SHP77 (cell line): ENCODE measurements around the gene NOC2L.
"Not testable (repeated sequence)": the region's sequence is repeated elsewhere in the genome, so short reads cannot be mapped to it uniquely, and the experiment has no call there.

ENCODE experiments used
- DNase-seq, 2 experiments: peaks; one replicate each; lab custom pipeline; 2025; lab: John Stamatoyannopoulos, UW

Gene NOC2L

DNA sequence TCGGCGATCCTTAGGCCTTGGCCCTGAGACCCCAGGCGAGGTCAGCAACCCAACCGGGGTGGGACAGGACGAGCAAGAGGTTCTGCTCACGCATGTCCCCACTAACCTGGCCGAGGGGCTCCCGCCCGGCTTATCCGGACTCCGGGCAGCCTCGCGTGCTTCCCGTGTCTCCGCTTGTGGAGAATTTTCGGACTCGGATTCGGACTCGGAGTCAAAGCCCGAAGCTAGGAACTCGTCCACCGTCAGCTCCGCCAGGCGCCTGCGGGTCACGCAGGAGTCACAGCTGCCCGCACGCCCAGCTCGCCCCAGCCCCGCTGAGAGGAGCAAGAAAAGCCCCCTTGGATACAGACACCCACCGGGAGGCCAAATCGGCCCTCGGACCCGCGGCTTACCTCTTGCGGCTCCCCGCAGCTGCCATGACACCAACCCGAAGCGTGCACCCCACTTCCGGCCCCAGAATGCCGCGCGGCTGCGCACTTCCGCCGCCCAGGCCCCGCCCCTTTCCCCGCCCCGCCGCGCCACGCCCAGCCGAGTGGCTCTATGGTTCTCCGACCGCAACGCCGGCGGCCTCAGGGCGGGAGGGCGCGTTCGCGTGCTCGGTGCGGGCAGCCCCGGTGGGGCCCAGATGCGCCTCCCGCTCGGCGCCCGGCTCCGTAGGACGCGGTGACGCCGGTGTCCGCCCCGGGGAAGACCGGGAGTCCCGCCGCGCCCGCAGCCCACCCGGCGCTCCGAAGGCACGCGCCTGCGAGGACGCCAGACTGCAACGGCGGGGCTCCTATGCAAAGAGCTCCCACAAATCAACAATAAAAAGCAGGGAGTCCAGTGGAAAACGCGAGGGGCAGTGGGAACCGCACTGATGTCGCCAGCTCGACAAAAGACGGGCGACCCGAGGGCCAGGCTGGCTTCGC, at the start of gene NOC2L:
Gene NOC2L (minus strand): TSS at position 434 of the 908 bp plus-strand sequence. CDS start 16 bp downstream, at position 418.
- DNase-seq: peak; percentile 73 to 81

DNA sequence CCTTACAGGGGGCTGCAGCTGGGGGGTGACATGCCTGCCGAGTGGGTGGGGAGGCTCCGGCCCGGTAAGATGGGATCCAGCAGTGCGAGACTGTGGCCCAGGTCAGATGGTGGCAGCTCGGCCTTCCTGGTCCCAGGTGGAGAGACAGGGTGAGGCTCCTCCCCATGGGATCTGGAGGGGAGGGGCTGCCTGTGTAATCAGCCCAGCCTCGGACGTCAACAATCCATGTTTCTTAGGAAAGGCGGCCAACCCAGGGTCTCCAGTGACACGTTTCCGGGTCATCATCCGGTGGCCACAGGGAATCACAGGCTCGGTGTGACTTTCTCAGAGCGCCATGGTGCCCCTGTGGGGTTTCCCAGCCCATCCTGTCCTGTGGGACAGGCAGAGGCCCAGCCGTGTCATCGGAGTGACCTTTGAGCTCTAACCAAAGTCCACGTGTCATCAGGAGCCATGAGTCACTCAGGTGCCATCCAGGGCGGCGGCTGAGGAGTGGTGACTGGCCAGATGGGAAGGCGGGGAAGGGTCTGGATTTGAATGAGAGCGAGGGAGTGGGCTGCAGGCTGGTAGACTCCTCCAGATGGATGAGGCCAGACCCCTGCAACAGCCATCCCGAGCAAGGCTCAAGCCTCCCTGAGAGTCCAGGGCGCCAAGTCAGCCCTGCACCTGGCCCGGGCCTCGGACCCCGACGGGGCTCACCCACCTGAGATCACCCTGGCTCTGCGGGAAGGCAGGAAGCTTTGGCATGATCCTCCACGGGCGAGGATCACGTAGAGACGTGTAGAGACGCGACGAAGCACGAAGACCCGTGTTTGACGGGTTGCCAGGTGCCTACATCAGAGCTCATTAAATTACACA, 47.5 kb upstream of the NOC2L start:
- no peak for DNase-seq

DNA sequence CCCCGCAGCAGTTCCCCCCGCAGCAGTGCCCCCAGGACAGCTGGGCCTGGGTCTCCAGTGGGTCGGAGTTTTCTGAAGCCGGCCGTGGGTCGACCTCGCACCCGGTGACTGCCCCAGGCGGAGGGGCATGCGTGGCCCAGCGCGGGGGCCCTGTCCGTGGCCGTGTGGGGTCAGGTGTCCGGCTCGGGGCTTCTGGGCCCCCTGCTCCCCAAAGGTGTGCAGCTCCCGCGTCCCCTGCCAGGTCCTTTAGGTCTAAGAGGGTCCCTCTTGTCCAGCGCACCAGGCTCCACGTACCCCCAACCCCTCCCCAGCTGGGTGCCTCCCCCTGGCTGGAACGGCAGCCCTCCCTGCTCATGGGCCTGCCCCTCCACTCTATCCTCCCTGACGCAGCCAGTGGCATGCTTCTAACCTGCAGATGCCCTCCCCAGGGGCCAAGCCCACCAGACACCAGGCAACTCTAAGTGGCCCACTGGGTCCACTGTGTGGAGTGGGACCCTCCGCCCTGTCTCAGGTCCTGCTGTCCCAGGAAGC, 46.8 kb upstream of the NOC2L start:
- DNase-seq: no peak

DNA sequence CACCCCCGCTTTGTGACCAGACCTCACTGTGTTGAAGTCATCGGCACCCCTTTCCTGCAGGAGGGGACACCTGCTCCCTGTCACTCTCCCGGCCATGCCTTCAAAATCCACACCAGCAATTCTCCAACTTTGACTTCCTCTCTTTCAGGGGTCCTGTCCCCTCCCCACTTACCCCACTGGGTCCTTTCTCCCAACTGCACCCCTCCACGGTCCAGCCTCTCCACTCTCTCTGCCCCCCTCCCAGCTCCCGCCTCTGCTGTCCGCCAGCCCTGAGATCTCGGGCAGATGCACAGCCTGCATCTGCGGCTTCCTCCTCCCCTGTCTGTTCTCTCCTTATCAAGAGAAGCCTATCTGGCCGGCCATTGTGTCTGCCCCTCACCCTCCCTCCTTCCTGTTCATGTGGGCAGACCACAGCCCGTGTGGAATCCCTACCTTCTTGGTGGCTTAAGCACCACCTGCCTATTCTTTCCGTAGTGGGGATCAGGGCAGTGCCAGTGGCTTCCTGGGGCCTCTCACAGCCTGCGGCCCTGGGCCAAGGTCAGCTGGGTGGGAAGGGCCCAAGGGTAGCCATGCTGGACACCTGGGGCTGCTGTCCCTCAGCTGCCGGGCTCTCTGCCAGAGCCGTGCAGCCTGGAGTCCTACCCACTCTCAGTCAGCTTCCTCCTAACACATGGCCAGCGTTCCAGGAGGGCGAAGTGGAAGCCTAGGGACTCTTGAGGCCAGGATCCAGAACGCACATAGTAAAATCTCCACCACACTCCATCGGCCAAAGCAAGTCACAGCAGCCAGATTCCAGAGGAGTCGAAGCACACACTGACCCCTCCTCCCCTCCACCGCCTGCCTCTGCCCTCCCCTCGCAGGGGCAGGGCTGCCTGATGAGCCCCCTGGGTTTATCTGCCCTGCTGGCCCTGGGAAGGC, 46.0 kb upstream of the NOC2L start:
- DNase-seq: peak; percentile 27 to 59

DNA sequence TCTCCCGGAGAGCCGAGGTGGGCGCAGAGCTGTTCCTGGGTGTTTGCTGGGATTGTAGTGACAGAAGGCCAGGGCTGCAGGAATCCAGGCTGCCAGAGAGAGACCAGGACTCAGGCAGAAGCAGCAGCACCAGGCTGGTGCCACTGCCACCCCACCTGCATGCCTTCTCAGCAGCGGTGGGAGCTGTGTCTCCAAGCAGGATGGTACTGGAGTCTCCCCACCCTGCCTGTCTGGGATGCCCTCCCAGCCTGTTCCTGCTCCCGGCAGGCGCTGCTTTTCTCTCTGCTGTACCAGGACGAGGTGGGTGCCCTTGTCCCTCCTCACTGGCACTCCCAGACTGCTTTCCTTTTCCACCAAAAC, 45.3 kb upstream of the NOC2L start:
- no peak for DNase-seq

DNA sequence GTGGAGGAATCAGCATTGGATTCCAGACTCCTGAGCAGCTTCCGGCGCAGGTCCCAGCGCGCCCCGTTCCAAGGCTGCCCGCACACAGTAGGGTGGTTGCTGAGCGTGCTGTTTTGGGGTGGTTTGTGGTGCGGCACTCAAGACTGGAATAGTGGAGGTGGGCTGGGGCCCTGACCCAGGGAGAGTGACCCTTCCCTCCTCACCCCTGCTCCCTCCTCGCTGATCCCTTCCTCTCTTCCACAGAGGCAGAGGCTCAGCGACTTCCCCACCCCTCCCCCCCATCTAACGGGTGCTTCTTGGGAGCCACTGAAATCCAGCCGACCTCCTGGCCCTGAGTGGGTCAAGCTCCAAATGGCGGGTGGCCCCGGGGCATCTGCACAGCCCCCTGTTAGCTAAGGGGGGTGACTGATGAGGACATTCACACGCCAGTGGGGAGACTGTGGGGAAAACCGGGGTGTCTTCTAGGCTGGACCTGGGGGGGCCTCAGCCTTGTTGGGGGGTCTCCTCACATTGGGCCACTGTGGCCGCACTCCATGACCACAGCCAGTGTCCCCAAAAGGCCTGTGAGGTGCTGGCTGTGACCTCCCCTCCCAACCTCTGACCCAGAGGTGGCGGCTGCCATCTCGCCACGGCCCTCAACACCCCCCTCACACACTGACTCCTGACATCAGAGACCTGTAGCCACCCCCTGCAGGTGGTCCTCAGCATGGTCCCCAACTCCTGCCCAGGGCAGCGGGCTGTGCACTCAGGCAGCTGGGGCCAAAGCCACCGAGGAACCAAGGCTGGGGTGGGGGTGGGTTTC, 44.8 kb upstream of the NOC2L start:
- no peak for DNase-seq

DNA sequence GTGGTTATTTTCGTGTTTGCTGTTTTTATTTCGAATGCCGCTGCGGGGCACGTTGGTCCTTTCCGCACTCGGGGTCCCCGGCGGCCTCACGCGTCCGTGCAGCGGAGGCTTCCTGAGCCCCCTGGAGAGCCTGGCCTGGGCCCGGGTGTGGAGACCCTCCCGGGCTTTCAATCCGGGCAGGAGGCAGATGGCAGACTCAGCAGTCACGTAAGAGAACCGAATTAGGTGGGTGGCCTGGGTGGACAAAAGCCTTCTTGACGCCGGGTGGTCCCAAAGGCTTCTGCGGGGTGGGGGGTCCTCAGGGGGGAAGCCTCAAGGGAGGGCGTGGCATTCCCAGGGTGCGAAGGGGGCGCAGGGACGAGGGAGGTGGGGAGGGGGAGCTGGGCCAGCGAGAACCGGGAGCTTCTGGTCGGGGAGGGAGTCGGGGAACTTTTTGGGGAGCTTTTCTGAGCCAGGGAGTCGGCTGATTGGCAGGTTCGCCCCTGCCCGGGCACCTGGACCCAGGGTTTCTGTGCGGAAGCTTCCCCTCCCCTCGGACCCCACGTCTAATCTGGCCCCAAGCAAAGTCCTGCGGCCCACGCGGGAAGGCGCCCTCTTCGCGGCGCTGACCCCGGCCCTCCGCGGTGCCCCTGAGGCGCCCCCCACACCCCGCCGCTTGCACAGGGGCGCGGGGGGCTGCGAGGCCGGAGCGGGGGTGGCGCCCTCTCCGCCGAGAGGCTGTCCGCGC, 42.2 kb upstream of the NOC2L start:
- no peak for DNase-seq

DNA sequence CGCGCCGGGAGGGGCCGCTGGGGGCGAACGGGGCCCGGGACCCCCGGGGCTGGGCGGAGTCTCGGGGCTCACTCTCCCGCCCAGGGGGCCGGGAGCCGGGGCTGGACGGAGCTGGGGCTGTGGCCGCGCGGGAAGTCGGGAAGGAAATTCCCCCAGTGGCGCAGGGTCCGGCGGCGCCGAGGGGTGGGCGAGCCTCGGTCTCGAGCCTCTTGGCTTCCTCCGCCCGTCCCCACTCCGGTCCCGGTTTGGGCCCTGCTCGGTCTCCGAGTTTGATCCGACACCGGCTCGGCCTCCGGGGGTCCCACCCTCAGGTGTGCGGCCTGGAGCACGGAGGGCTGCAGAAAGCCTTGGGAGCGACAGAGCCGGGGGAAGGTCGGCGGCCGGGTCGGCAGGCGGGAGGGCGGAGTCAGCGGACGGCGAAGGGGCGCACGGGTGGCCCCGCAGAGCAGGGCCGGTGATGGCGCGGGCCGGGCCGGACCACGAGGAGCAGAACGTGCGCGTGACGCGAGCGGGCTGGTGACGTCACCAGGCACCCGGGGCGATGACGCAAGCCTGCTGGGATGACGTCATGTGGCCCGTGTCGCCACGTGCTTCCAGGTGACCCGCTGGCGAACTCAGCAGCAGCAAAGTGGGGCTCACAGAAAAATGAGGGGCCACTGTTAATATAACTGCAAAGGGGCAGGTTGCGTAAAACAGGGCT, 41.5 kb upstream of the NOC2L start:
- no peak for DNase-seq

DNA sequence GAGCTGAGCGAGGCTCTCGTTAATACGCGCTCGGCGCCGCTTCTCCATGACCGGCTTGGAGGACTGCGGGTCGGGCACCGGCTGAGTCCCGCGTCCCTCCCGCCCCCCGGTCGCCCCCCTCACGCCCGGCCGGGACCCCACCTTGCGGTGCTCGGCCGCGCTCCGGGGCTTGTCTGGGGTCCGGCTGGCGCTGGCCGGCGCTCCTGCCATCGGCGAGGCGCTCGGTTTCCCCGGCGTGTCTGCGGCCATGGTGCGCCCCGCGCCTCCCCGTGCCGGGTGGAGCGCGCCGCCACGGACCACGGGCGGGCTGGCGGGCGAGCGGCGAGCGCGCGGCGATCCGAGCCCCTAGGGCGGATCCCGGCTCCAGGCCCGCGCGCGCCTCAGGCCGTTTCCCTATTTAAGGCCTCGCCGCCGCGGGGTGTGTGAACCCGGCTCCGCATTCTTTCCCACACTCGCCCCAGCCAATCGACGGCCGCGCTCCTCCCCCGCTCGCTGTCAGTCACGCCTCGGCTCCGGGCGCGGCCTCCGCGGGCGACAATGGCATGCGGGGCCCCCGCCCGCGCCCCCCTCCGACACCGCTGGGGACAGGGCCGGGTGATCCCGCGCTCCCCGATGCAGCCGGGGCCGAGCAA, 40.8 kb upstream of the NOC2L start, which contains the start of gene HES4:
Gene HES4 (minus strand): TSS at position 373 of the 632 bp plus-strand sequence. CDS start 124 bp downstream, at position 249.
- DNase-seq: no peak

DNA sequence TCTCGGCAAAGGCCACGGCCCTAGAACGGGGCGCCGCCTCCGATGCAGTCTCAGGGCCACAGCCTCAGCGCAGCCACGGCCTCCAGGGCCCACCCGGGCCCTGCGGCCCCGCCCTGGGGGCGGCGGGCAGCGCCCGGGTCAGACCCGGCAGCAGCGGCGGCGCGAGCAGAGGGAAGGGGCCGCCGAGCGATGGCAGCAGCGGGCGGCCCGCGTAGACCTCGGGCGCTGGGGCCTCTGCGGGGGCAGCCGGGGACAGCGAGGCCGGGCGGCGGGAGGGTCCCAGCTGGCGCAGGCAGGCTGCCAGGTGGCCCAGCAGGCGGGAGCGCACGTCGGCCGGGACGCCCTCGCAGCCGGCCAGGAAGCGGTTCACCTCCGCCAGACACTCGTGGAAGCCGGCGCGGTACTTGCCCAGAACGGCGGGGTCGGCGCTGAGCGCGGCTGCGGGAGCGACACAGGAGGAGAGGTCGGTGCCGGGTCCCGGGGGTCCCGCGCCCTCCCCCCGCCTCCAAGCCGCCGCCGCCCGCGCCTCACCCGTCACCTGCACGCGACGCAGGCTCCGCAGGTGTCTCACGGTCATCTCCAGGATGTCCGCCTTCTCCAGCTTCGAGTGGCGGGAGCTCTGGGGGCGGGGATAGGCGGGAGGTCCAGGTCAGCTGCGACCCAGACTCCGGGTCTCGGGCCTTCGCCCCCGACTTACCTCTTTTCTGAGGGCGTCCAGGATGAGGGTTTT, 40.1 kb upstream of the NOC2L start:
- no peak for DNase-seq

DNA sequence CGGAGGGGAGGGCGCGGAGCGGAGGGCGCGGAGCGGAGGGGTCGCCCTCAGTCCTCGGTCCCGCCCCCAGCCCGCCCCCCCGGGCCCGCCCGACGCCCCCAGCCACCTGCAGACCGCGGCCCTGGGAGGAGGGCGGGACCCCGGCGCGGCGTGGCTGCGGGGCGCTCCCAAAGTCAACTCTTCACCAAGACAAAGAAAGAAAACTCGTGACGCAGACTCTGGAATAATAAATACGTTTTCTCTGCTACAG, 39.6 kb upstream of the NOC2L start:
- no peak for DNase-seq

DNA sequence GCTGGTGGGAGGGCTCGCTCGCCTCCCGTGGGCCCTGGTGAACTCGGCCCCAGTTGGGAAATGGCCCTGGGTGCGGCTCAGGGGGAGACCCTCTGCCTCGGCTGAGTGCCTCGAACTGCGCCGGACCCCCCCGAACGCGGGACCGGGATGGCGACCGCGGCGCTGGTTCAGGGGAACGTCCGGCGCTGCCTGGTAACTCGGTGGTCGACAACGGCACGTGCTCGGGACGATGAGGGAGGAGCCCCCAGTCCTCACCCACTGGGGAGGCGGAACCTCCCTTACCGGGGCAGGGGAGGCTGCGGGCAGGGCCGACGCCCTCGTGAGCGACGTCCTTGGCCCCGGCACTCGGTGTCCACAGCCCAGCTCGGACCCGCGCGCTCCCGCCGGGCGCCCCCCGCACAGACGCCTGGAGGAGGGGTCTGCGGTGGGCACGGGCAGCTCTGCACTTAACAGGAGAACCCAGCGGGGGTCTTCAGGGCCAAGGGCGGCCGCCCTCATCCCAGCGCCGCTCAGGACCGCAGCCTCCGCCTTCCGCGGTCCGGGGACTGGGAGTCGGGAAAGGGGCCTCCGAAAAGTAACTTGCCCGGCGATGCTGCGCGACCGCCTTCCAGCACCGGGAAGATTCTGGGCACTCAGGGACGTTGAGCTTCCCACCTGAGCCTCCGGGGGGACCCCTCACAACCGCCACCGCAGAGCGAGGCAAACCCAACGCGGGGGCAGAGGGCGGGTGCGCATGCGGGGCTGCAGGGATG, 39.1 kb upstream of the NOC2L start:
- DNase-seq: no peak

DNA sequence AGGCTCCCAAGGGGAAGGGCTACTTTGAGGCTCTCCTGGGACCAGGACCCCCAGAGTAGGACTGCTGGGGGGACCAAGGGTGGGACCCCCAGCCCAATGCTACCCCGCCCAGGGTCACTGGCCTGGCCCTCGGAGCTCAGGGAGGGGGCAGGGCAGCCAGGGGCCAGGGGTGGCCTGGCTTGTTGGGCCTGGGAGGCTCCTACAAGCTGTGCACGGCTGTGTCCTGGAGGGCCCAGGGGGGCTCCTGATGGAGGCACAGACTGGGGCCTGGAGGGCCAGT, 38.6 kb upstream of the NOC2L start:
- DNase-seq: no peak

DNA sequence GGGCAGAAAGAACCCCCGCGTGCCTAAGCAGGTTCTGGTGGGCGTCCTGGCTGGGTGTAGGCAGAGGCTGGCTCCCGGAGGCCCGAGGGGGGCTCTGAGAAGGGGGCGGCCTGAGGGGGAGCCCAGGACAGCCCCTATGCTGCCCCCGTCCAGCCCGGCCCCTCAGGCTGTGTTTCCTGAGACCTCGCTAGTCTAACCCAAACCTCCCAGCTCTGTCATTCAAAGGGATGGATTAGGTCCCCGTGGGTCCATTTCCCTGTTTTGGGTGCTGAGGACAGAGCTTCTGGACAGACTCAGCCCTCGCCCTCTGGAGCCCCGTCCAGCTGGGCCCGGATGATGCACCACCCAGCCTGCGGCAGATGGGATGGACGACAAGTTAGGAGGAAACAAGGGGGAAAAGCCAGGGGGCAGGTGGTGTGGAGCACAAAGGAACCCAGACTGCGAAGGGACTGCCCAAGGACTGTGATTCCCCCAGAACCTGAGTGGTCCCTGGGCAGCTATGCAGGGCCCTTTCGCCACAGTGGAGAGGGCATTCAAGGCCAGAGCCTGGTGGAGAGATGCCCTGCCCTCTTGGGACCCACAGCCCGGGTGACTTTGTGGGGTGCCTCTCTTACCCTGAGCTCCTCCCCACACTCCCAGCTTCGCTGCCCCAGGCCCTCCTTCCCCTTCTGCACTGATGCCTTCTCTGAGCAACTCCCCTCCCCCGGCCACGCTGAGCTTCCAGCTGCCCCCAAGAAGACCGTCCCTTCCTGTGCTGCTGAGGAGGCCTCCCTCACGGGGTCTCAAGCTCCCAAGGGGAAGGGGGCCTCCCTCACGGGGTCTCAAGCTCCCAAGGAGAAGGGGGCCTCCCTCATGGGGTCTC, 38.0 kb upstream of the NOC2L start:
- no peak for DNase-seq

DNA sequence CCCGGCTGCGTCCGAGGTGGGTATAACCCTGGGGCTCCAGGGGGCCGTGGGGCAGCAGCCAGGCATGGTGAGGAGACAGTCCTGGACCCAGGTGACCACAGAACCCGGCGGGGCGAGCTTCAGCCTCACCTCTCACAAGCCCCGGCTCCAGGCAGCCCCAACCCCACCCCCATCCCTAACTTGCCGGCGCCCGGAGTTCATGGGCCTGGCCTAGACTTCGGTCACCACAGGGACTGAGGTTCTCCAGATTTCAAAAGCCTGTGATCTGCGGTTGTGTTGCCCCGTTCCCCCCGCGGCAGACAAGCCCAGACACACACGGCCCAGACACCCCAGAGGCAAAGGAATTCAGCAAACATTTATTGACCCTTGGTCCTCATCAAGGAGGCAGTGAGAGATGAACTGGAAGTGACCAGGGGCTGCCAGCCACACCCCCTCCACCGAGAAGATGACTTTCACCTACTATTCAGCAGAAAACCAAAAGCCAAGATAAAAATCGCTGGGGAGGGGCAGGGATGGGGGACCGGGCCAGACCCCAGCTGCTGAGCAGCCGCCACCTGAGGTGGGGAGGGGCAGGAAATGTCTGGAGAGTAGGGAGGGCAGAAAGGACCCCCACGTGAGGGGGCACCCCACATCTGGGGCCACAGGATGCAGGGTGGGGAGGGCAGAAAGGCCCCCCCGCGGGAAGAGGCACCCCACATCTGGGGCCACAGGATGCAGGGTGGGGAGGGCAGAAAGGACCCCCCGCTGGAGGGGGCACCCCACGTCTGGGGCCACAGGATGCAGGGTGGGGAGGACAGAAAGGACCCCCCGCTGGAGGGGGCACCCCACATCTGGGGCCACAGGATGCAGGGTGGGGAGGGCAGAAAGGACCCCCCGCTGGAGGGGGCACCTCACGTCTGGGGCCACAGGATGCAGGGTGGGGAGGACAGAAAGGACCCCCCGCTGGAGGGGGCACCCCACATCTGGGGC, 36.9 kb upstream of the NOC2L start:
- DNase-seq: no peak

DNA sequence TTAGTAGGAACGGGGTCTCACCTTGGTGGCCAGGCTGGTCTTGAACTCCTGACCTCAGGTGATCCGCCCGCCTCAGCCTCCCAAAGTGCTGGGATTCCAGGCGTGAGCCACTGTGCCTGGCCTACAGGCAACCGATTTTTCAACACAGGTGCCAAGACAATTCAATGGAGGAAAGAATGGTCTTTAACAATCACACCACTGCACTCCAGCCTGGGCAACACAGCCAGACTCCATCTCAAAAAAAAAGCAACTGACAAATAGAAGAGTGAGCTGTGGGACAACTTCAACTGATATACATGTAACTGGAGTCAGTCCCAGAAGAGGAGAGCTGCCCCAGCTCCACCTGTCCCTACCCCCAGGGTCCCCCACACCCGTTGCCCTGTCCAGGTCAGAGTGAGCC, 35.5 kb upstream of the NOC2L start:
- DNase-seq: not testable (repeated sequence)
